Measurements from ENCODE around the gene PA2G4.

PA2G4 gene

DNA sequence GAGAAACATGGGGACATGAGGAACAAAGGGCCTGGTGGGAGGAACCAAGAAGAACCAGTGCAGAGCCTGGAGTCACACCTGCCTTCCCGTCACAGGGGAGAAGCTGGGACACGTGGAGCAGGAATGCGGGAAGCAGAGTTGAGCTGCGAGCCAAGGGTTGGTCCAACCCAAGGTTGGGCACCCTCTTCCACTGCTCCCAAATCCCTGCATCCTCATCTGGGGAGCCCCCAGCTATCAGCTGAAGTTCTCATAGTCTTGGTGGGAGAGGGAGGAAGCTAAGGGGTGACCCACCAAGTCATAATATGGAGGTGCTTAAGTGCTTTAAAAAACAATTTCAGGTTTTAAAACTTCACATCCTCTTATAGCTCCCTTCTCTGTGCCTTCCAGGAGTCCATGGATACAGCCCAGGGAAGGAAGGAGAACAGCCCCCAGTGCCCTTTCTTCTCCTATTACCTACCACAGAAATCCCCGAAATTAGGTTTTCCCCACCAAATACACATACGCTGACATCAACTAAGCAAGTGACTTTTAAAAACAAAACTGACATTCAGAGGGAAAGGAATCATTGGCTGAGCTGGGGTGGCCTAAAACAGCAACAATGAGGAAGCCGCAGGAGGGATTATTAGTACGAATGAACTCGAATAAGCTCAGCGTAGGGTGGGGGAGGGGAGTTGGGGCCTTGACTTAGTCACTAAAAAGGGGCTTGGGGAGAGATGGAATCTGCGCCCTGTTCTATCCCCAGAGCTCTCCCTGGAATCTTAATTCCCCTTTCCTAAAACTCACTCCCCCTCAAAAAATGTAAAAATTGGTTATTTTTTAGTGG is 58.3 kb downstream of the PA2G4 start:
- H3K4me1 ChIP-seq: peaks cover 16% of the 10 kb centered on the region

More for the DNA sequence above, 58.3 kb downstream of the PA2G4 start:
- Histone ChIP-seq H3K4me3 (no peak overlapping the region), H3K36me3 (replicated peaks) (peaks cover 82% of the 10 kb centered on the region), H3K9me3 (no peaks in the 10 kb centered on the region), H3K27me3 (ENCODE audit: low read depth) (no peaks in the 10 kb centered on the region)
- in situ Hi-C loops (cut with MboI; ENCODE audit: low sequenced_read_pairs): no loop called here
- peak in 1 of 2 experiments; percentile 39 for DNase-seq (ENCODE audit: low spot score in 2 of 2)

Data from HAP-1 (cell line).